B cell (primary cell): Measurements from ENCODE around the gene OGDH. TPM values are rescaled to one million over a fixed set of nuclear protein-coding genes. Genes with fewer than 3 reads are reported as not detected.

Source experiments
- ATAC-seq: fragments of 200-7000 bp; cut with Tn5 transposase; one replicate; pipeline ENCODE4 v1.10.0; 2021; ENCODE audit warnings: low read depth, mild to moderate bottlenecking, moderate number of reproducible peaks, moderate library complexity
- CTCF ChIA-PET: fragments of 350-600 bp; sonication (Branson Sonifier 250); formaldehyde crosslinking; loops from one replicate; lab custom pipeline; 2021; ENCODE audit warnings: antibody characterized with exemption, inconsistent platforms; lab: Charles Lee
- POLR2A ChIA-PET: fragments of 350-600 bp; sonication (Branson Sonifier 250); formaldehyde crosslinking; loops from one replicate; lab custom pipeline; 2021; ENCODE audit warnings: antibody characterized with exemption; lab: Charles Lee
- DNase-seq: peaks from one replicate; pipeline ENCODE4 v3.0.0; 2013
- H2AFZ ChIP-seq: 2 replicates; pipeline ENCODE4 v1.6.1; 2012; ENCODE audit warnings: mild to moderate bottlenecking, low read depth, low read length; ENCODE audit not compliant: insufficient read depth, poor library complexity, severe bottlenecking
- H3K27ac ChIP-seq, 2 donors: 1 replicate in 1 of 2; 2 replicates in 1 of 2; pipeline ENCODE4 v1.5.1; 2012 to 2013; ENCODE audit warnings: low read length in 2 of 2, mild to moderate bottlenecking in 2 of 2, moderate library complexity in 1 of 2
- H3K27me3 ChIP-seq, 4 experiments: fragments of 200-600 bp in 1 of 4; sonication (generic) in 1 of 4; replicated peaks in 1 of 4; 1 replicate in 2 of 4; 2 replicates in 2 of 4; pipeline versions ENCODE4 v1.6.1 to v1.7.0; 2013 to 2016; ENCODE audit warnings: low read length in 3 of 4, mild to moderate bottlenecking in 2 of 4, mixed read lengths in 1 of 4, moderate library complexity in 1 of 4; ENCODE audit not compliant: insufficient read depth in 4 of 4, control insufficient read depth in 3 of 4; ENCODE audit errors: control extremely low read depth in 1 of 4
- H3K36me3 ChIP-seq, 2 experiments: replicated peaks in 1 of 2; 1 replicate in 1 of 2; 2 replicates in 1 of 2; pipeline versions ENCODE4 v1.6.1 to v1.7.1; 2013; ENCODE audit warnings: low read length in 1 of 2; ENCODE audit not compliant: insufficient read depth in 2 of 2, control insufficient read depth in 1 of 2; ENCODE audit errors: control extremely low read depth in 1 of 2, extremely low read depth in 1 of 2
- H3K4me1 ChIP-seq, 2 donors: fragments of 200-600 bp in 1 of 2; sonication (generic) in 1 of 2; 1 replicate in 1 of 2; 2 replicates in 1 of 2; pipeline versions ENCODE4 v1.5.1 to v1.6.1; 2013 to 2017; ENCODE audit warnings: low read length in 2 of 2; ENCODE audit not compliant: control insufficient read depth in 2 of 2, insufficient read depth in 2 of 2
- H3K4me2 ChIP-seq: replicated peaks from 2 replicates; pipeline ENCODE3; 2012; ENCODE audit warnings: mild to moderate bottlenecking, low read depth, low read length; ENCODE audit not compliant: poor library complexity, severe bottlenecking
- H3K4me3 ChIP-seq, 5 experiments: fragments of 200-600 bp in 1 of 5; sonication (generic) in 1 of 5; 1 replicate in 3 of 5; 2 replicates in 2 of 5; pipeline versions ENCODE4 v1.5.1 to v1.7.0; 2011 to 2016; ENCODE audit warnings: low read length in 4 of 5, mild to moderate bottlenecking in 4 of 5, low read depth in 2 of 5, control low read depth in 1 of 5, moderate library complexity in 1 of 5; ENCODE audit not compliant: insufficient read depth in 1 of 5; ENCODE audit errors: control extremely low read depth in 1 of 5, extremely low read depth in 1 of 5
- H3K79me2 ChIP-seq: fragments of 200-600 bp; sonication (generic); one replicate; pipeline ENCODE4 v1.6.0; 2016; ENCODE audit warnings: low read length; ENCODE audit not compliant: control insufficient read depth, insufficient read depth
- H3K9ac ChIP-seq: fragments of 200-600 bp; sonication (generic); 2 replicates; pipeline ENCODE4 v1.6.1; 2017; ENCODE audit warnings: mild to moderate bottlenecking, low read length, moderate library complexity
- H3K9me3 ChIP-seq, 3 donors: one replicate each; pipeline versions ENCODE4 v1.6.1 to v1.7.1; 2013; ENCODE audit warnings: low read length in 2 of 3; ENCODE audit not compliant: control insufficient read depth in 2 of 3, insufficient read depth in 1 of 3; ENCODE audit errors: control extremely low read depth in 1 of 3
- H4K20me1 ChIP-seq: 2 replicates; pipeline ENCODE4 v1.6.0; 2012; ENCODE audit warnings: mild to moderate bottlenecking, low read length; ENCODE audit not compliant: insufficient read depth, control insufficient read depth, poor library complexity, severe bottlenecking
- H3K27ac Mint-ChIP-seq: one replicate; pipeline ENCODE4 v1.8.0; 2021; ENCODE audit warnings: mixed read lengths
- H3K27me3 Mint-ChIP-seq: one replicate; pipeline ENCODE4 v1.8.0; 2021; ENCODE audit warnings: mixed read lengths
- H3K4me1 Mint-ChIP-seq: one replicate; pipeline ENCODE4 v1.8.0; 2021; ENCODE audit warnings: mixed read lengths
- H3K4me3 Mint-ChIP-seq: one replicate; pipeline ENCODE4 v1.8.0; 2021; ENCODE audit warnings: mixed read lengths
- H3K9me3 Mint-ChIP-seq: one replicate; pipeline ENCODE4 v1.8.0; 2022; ENCODE audit warnings: mixed read lengths; ENCODE audit not compliant: insufficient read depth
- EZH2 ChIP-seq: IDR thresholded peaks from 2 replicates; pipeline ENCODE4 v1.6.1; 2012; ENCODE audit warnings: borderline replicate concordance, low read depth, mild to moderate bottlenecking, moderate library complexity, low read length; ENCODE audit not compliant: insufficient read depth, poor library complexity, severe bottlenecking
- WGBS: methylation state at CpG from one replicate; pipeline ENCODE4 v1.1.5; 2013; ENCODE audit warnings: missing lambda C conversion rate; ENCODE audit not compliant: insufficient coverage; 5-methylcytosine and 5-hydroxymethylcytosine counted together
- intact Hi-C: fragments of 100-400 bp; cut with micrococcal nuclease; formaldehyde crosslinking; loops from one replicate; pipeline ENCODE4 v1.10.0; 2022
- polyA plus RNA-seq: library from polyadenylated mRNA; depleted of rRNA; stranded (reverse); fragments of >200 nt; gene quantifications from 2 replicates; pipeline ENCODE4 v1.2.3, GENCODE V29; 2012
- total RNA-seq, 2 donors: library from RNA; stranded (reverse); fragments of 120-200 nt in 1 of 2; gene quantifications; 1 replicate in 1 of 2; 2 replicates in 1 of 2; pipeline versions ENCODE4 v1.2.3 to v1.2.4, GENCODE V29; 2013 to 2022
- TF ChIP-seq, protein P1 (sequence below): fragments of 200-600 bp; IDR thresholded peaks from one replicate; pipeline ENCODE4 v1.8.0; 2022; ENCODE audit warnings: antibody characterized with exemption, mild to moderate bottlenecking

The OGDH gene
- total and polyA plus RNA-seq, 2 donors (not counting 1 experiment from before 2014, with no cell fraction given) = 42.6 to 80.2 TPM

DNA sequence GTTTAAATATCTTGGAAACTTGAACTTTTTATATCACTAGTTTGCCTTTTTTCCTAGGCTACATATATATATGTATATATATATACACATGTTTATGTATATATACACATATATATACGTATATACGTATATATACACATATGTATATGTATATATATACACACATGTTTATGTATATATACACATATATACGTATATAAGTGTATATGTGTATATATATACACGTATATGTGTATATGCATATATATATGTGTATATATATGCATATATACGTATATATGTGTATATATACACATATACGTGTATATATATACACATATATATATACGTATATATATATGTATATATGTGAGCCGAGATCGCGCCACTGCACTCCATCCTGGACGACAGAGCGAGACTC is 10.1 kb downstream of the OGDH start:
- Histone ChIP-seq H4K20me1 (peaks cover 54% of the 10 kb centered on the region), H2AFZ (no peak overlapping the region), H3K27ac (no peak overlapping the region), H3K9ac (no peak overlapping the region), H3K79me2 (peaks cover 95% of the 10 kb centered on the region), H3K4me2 (no peak overlapping the region), H3K4me1 (peaks cover 26 to 31% of the 10 kb centered on the region in 2 donors), H3K27me3 (no peaks in the 10 kb centered on the region), H3K9me3 (no peaks in the 10 kb centered on the region), H3K4me3 (no peak overlapping the region), H3K36me3 (no peaks in the 10 kb centered on the region)
- no peak for TF ChIP-seq EZH2
- TF ChIP-seq, protein P1, sequence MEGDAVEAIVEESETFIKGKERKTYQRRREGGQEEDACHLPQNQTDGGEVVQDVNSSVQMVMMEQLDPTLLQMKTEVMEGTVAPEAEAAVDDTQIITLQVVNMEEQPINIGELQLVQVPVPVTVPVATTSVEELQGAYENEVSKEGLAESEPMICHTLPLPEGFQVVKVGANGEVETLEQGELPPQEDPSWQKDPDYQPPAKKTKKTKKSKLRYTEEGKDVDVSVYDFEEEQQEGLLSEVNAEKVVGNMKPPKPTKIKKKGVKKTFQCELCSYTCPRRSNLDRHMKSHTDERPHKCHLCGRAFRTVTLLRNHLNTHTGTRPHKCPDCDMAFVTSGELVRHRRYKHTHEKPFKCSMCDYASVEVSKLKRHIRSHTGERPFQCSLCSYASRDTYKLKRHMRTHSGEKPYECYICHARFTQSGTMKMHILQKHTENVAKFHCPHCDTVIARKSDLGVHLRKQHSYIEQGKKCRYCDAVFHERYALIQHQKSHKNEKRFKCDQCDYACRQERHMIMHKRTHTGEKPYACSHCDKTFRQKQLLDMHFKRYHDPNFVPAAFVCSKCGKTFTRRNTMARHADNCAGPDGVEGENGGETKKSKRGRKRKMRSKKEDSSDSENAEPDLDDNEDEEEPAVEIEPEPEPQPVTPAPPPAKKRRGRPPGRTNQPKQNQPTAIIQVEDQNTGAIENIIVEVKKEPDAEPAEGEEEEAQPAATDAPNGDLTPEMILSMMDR = no peak
- 100% methylated on average over 5 of the region's 12 CpGs for WGBS
- ChIA-PET POLR2A (no interaction called here), CTCF (interaction anchor here (0.7 kb wide), 1 partner anchor 20 kb away, joined by 3 read pairs; no protein-coding TSS in a partner anchor)
- intact Hi-C loops = no loop called here
- H3K27ac Mint-ChIP-seq = no peak overlapping the region
- ATAC-seq = no peak
- H3K4me3 Mint-ChIP-seq = no peak overlapping the region
- H3K4me1 Mint-ChIP-seq = peaks cover 57% of the 10 kb centered on the region
- H3K9me3 Mint-ChIP-seq = no peaks in the 10 kb centered on the region
- no peak for DNase-seq
- H3K27me3 Mint-ChIP-seq = no peaks in the 10 kb centered on the region

GRCh38 chr7:44617225-44617890 is 10.9 kb downstream of the OGDH start:
- Mint-ChIP-seq H3K9me3 (no peaks in the 10 kb centered on the region), H3K27ac (no peak overlapping the region), H3K27me3 (no peaks in the 10 kb centered on the region), H3K4me1 (peaks cover 59% of the 10 kb centered on the region), H3K4me3 (no peak overlapping the region)
- Histone ChIP-seq H3K4me1 (peaks cover 28 to 31% of the 10 kb centered on the region in 2 donors), H3K9me3 (no peaks in the 10 kb centered on the region), H4K20me1 (peaks cover 56% of the 10 kb centered on the region), H3K36me3 (no peaks in the 10 kb centered on the region), H3K79me2 (peaks cover 92% of the 10 kb centered on the region), H3K4me3 (no peak overlapping the region), H3K27ac (no peak overlapping the region), H2AFZ (no peak overlapping the region), H3K4me2 (no peak overlapping the region), H3K27me3 (no peaks in the 10 kb centered on the region), H3K9ac (no peak overlapping the region)
- POLR2A ChIA-PET = interaction anchor here (0.6 kb wide), 1 partner anchor 135 kb away, joined by 3 read pairs; no protein-coding TSS in a partner anchor
- 80% methylated on average over 1 of the region's 2 CpGs for WGBS
- TF ChIP-seq EZH2 = no peak
- TF ChIP-seq, protein P1 = no peak
- CTCF ChIA-PET = interaction anchor here (0.7 kb wide), 1 partner anchor 19 kb away, joined by 3 read pairs; no protein-coding TSS in a partner anchor
- intact Hi-C loops = no loop called here
- DNase-seq = no peak
- ATAC-seq = no peak
